Ovary (tissue), 9 donors: Measurements from ENCODE around the gene CLMN. TPM values are rescaled to one million over a fixed set of nuclear protein-coding genes. Genes with fewer than 3 reads are reported as not detected.

Experiments used
- DNase-seq, 5 donors: peaks; one replicate each; pipeline ENCODE4 v3.0.0-alpha.2; 2019 to 2020
- H3K27ac ChIP-seq, 2 donors: fragments of 200-600 bp; one replicate each; pipeline versions ENCODE4 v1.5.1 to v1.8.0; 2019 to 2022
- H3K27me3 ChIP-seq: fragments of 200-600 bp; one replicate; pipeline ENCODE4 v1.8.0; 2022
- H3K36me3 ChIP-seq: fragments of 200-600 bp; sonication (generic); one replicate; pipeline ENCODE4 v1.5.1; 2019
- H3K4me1 ChIP-seq: one replicate; pipeline ENCODE4 v1.8.1; 2013; ENCODE audit warnings: mild to moderate bottlenecking, moderate library complexity; ENCODE audit not compliant: insufficient read depth
- H3K4me3 ChIP-seq: fragments of 200-600 bp; sonication (generic); one replicate; pipeline ENCODE4 v1.5.1; 2017
- H3K9me3 ChIP-seq, 2 donors: fragments of 200-600 bp in 1 of 2; sonication (generic) in 1 of 2; one replicate each; pipeline versions ENCODE4 v1.5.1 to v1.8.1; 2013 to 2019; ENCODE audit warnings: mild to moderate bottlenecking in 1 of 2, moderate library complexity in 1 of 2
- EP300 ChIP-seq: sonication (generic); formaldehyde crosslinking; IDR thresholded peaks from one replicate; pipeline ENCODE4 v1.6.1; 2017; ENCODE audit warnings: antibody characterized with exemption
- POLR2A ChIP-seq: fragments of 450-650 bp; IDR thresholded peaks from one replicate; pipeline ENCODE4 v1.6.1; 2017; ENCODE audit warnings: antibody characterized with exemption, mild to moderate bottlenecking, moderate library complexity
- WGBS, 3 donors: extraction: QIAGEN DNeasy Blood & Tissue Kit in 1 of 3; methylation state at CpG; one replicate each; pipeline versions ENCODE4 v1.1.5 to v1.1.7; 2013 to 2017; 5-methylcytosine and 5-hydroxymethylcytosine counted together
- intact Hi-C, 4 donors: fragments of 100-400 bp; cut with DNase I; formaldehyde crosslinking; loops; one replicate each; pipeline versions ENCODE4 v1.11.0 to v1.15.1; 2022 to 2023
- polyA plus RNA-seq, 2 donors: library from polyadenylated mRNA; stranded (reverse); fragments of 200-250 nt in 1 of 2; fragments of 350-450 nt in 1 of 2; fragmentation: Illumina TruSeq in 1 of 2; extraction: RNeasy Lipid Tissue Mini Kit (QIAGEN cat#74804) in 1 of 2; gene quantifications; one replicate each; pipeline ENCODE4 v1.2.3, GENCODE V29; 2013 to 2014
- total RNA-seq, 7 donors: library from RNA; depleted of rRNA in 2 of 7; stranded (reverse); fragments of >200 nt in 2 of 7; fragmentation: NEBNext Ultra II Directional in 3 of 7; extraction: Animal tissue kit (Norgen Biotek cat#: 25700) in 3 of 7; gene quantifications; one replicate each; pipeline versions ENCODE4 v1.1.0 to v1.2.4, GENCODE V29; 2016 to 2023
- TF ChIP-seq, protein P1 (sequence below), 3 donors: fragments of 450-650 bp in 2 of 3; fragments of 200-600 bp in 1 of 3; IDR thresholded peaks; one replicate each; pipeline versions ENCODE4 v1.5.1 to v1.8.0; 2016 to 2022; ENCODE audit warnings: antibody characterized with exemption in 3 of 3, mild to moderate bottlenecking in 1 of 3
- donor health status: DM: no; HTN: no; CAD: no; lungs with moderate emphysema.
- donor health status: DM: no; HTN: no; CAD: no.
- donor health status: Bipolar disorder and iron deficiency.
- donor health status: DM: yes; HTN: yes; CAD: no.
- donor health status: DM: no; HTN: no; CAD: no.
- donor health status: DM: yes; HTN: yes; CAD: no.

The CLMN gene
- total and polyA plus RNA-seq, 9 donors = 2.2 to 11.7 (median 6.5) TPM

GRCh38 chr14:95222151-95222631 is 97.5 kb downstream of the CLMN start:
- Histone ChIP-seq H3K36me3 (no peaks in the 10 kb centered on the region), H3K9me3 (no peaks in the 10 kb centered on the region), H3K27me3 (no peaks in the 10 kb centered on the region), H3K27ac (no peak overlapping the region), H3K4me1 (peaks cover 3% of the 10 kb centered on the region), H3K4me3 (no peak overlapping the region)
- intact Hi-C loops = no loop called here
- TF ChIP-seq EP300 (no peak), POLR2A (no peak)
- TF ChIP-seq, protein P1, sequence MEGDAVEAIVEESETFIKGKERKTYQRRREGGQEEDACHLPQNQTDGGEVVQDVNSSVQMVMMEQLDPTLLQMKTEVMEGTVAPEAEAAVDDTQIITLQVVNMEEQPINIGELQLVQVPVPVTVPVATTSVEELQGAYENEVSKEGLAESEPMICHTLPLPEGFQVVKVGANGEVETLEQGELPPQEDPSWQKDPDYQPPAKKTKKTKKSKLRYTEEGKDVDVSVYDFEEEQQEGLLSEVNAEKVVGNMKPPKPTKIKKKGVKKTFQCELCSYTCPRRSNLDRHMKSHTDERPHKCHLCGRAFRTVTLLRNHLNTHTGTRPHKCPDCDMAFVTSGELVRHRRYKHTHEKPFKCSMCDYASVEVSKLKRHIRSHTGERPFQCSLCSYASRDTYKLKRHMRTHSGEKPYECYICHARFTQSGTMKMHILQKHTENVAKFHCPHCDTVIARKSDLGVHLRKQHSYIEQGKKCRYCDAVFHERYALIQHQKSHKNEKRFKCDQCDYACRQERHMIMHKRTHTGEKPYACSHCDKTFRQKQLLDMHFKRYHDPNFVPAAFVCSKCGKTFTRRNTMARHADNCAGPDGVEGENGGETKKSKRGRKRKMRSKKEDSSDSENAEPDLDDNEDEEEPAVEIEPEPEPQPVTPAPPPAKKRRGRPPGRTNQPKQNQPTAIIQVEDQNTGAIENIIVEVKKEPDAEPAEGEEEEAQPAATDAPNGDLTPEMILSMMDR (IDR thresholded peaks at IDR 0.05) = no peak
- 14 to 24% (median 20%) methylated on average over 10 of the region's 10 CpGs for WGBS, 3 donors
- no peak for DNase-seq

DNA sequence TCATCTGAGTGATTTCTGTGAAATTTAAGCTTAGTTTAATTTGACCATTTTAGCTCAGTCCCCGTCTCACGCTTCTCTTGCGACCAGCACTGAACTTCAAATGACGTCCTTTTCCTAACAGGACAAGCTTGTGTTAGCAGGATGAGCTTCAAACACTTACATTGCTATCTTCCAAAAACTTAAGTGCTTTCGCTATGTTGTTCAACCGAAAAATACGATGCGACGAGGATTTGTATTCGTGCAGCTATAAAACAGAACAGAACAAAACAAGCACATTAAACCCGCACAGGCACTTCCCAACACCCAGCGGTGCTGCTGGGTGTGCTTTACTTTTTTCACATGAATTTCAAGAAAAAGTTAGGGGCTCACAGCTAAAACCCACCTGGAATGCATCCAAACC is 98.2 kb downstream of the CLMN start:
- TF ChIP-seq EP300 = no peak
- TF ChIP-seq POLR2A = no peak
- TF ChIP-seq, protein P1 (IDR thresholded peaks at IDR 0.05) = no peak
- intact Hi-C loops = no loop called here
- Histone ChIP-seq H3K27me3 (no peaks in the 10 kb centered on the region), H3K4me1 (no peaks in the 10 kb centered on the region), H3K36me3 (no peaks in the 10 kb centered on the region), H3K9me3 (no peaks in the 10 kb centered on the region), H3K4me3 (no peak overlapping the region), H3K27ac (no peak overlapping the region)
- WGBS, 3 donors = 86 to 95% (median 94%) methylated on average over 12 of the region's 12 CpGs
- no peak for DNase-seq

GRCh38 chr14:95220663-95221231 is 99.0 kb downstream of the CLMN start:
- Histone ChIP-seq H3K9me3 (no peaks in the 10 kb centered on the region), H3K4me1 (no peaks in the 10 kb centered on the region), H3K27ac (no peak overlapping the region), H3K36me3 (no peaks in the 10 kb centered on the region), H3K4me3 (no peak overlapping the region), H3K27me3 (no peaks in the 10 kb centered on the region)
- no peak for DNase-seq
- intact Hi-C loops = no loop called here
- WGBS, 3 donors = 70 to 76% (median 73%) methylated on average over 11 of the region's 11 CpGs
- TF ChIP-seq EP300 = no peak
- TF ChIP-seq, protein P1 (IDR thresholded peaks at IDR 0.05) = no peak
- no peak for TF ChIP-seq POLR2A

- Histone ChIP-seq H3K4me1 (no peaks in the 10 kb centered on the region), H3K27me3 (no peaks in the 10 kb centered on the region), H3K4me3 (no peak overlapping the region), H3K36me3 (no peaks in the 10 kb centered on the region), H3K9me3 (no peaks in the 10 kb centered on the region), H3K27ac (no peak overlapping the region)
- WGBS, 3 donors = 81 to 91% (median 87%) methylated on average over 8 of the region's 8 CpGs
- intact Hi-C loops = no loop called here
- TF ChIP-seq, protein P1 (IDR thresholded peaks at IDR 0.05) = no peak
- TF ChIP-seq POLR2A = no peak
- TF ChIP-seq EP300 = no peak
- no peak for DNase-seq
These were observed 101.1 kb downstream of the CLMN start for GRCh38 chr14:95218472-95219193.
